ENCODE data around the gene TGM6. TPM values are rescaled to one million over a fixed set of nuclear protein-coding genes. Genes with fewer than 3 reads are reported as not detected.

TGM6 gene
- total and polyA plus RNA-seq, 11 donors: not detected

GRCh38 chr20:2333821-2334220 lies 46.9 kb upstream of the TGM6 start:
- DNase-seq (no peak), ATAC-seq (no peak)
- H3K4me1 ChIP-seq: no peaks in the 10 kb centered on the region
- H3K27ac ChIP-seq: no peak overlapping the region
- no peak overlapping the region for H3K4me3 ChIP-seq
- H3K27me3 ChIP-seq: peaks cover 0 to 7% (median 0%) of the 10 kb centered on the region in 9 donors
- H3K9me3 ChIP-seq: no peaks in the 10 kb centered on the region
- TF ChIP-seq POLR2A (IDR thresholded peaks at IDR 0.05): no peak
- TF ChIP-seq CTCF (IDR thresholded peaks at IDR 0.05): no peak
- H3K36me3 ChIP-seq: no peaks in the 10 kb centered on the region
- 71 to 80% (median 78%) methylated on average over 6 of the region's 6 CpGs for WGBS, 4 donors
- intact Hi-C loops (cut with DNase I): no loop called here

- Histone ChIP-seq H3K27me3 (peaks cover 0 to 8% (median 0%) of the 10 kb centered on the region in 9 donors), H3K4me1 (no peaks in the 10 kb centered on the region), H3K4me3 (no peak overlapping the region), H3K9me3 (no peaks in the 10 kb centered on the region), H3K27ac (no peak overlapping the region), H3K36me3 (no peaks in the 10 kb centered on the region)
- WGBS, 4 donors: 73 to 79% (median 74%) methylated on average over 9 of the region's 9 CpGs
- TF ChIP-seq POLR2A (IDR thresholded peaks at IDR 0.05) (no peak), CTCF (IDR thresholded peaks at IDR 0.05) (no peak)
- ATAC-seq (no peak), DNase-seq (no peak)
- intact Hi-C loops (cut with DNase I): no loop called here
Measured at GRCh38 chr20:2335096-2335870, 45.4 kb upstream of the TGM6 start.

- no peak overlapping the region for H3K4me3 ChIP-seq
- WGBS, 4 donors: 76 to 82% (median 81%) methylated on average over 4 of the region's 4 CpGs
- no peak for DNase-seq
- no peak overlapping the region for H3K27ac ChIP-seq
- no peak for TF ChIP-seq CTCF (IDR thresholded peaks at IDR 0.05)
- TF ChIP-seq POLR2A (IDR thresholded peaks at IDR 0.05): no peak
- H3K27me3 ChIP-seq: peaks cover 0 to 14% (median 0%) of the 10 kb centered on the region in 9 donors
- H3K36me3 ChIP-seq: no peaks in the 10 kb centered on the region
- no peaks in the 10 kb centered on the region for H3K9me3 ChIP-seq
- ATAC-seq: no peak
- intact Hi-C loops (cut with DNase I): no loop called here
- no peaks in the 10 kb centered on the region for H3K4me1 ChIP-seq
Measured at GRCh38 chr20:2336471-2336870, 44.2 kb upstream of the TGM6 start.

GRCh38 chr20:2337142-2337541 lies 43.6 kb upstream of the TGM6 start:
- Histone ChIP-seq H3K27ac (no peak overlapping the region), H3K36me3 (no peaks in the 10 kb centered on the region), H3K9me3 (no peaks in the 10 kb centered on the region), H3K4me1 (no peaks in the 10 kb centered on the region), H3K27me3 (peaks cover 0 to 11% (median 0%) of the 10 kb centered on the region in 9 donors), H3K4me3 (no peak overlapping the region)
- no peak for ATAC-seq
- intact Hi-C loops (cut with DNase I): no loop called here
- DNase-seq: no peak
- TF ChIP-seq CTCF (IDR thresholded peaks at IDR 0.05) (no peak), POLR2A (IDR thresholded peaks at IDR 0.05) (no peak)
- 81 to 90% (median 84%) methylated on average over 5 of the region's 5 CpGs for whole genome bisulfite sequencing, 4 donors
